ENCODE results near the gene CD247.

Gene CD247

GRCh38 chr1:167479331-167479979 lies 38.9 kb downstream of the CD247 start:
- DNase-seq (ENCODE audit: low spot score in 2 of 2) (no peak), ATAC-seq (ENCODE audit: low read depth) (no peak)
- H3K4me3 Mint-ChIP-seq, result no peak overlapping the region
- H3K36me3 Mint-ChIP-seq, result no peaks in the 10 kb centered on the region
- peaks cover 16% of the 10 kb centered on the region for H3K27me3 Mint-ChIP-seq
- no peaks in the 10 kb centered on the region for H3K4me1 Mint-ChIP-seq
- H3K9me3 Mint-ChIP-seq, result no peaks in the 10 kb centered on the region
- no peak overlapping the region for H3K27ac Mint-ChIP-seq

GRCh38 chr1:167477986-167478385 lies 40.3 kb downstream of the CD247 start:
- Mint-ChIP-seq H3K4me1 (no peaks in the 10 kb centered on the region), H3K9me3 (no peaks in the 10 kb centered on the region), H3K4me3 (no peak overlapping the region), H3K27me3 (peaks cover 19% of the 10 kb centered on the region), H3K36me3 (no peaks in the 10 kb centered on the region), H3K27ac (no peak overlapping the region)
- DNase-seq (ENCODE audit: low spot score in 2 of 2), result no peak
- ATAC-seq (ENCODE audit: low read depth), result no peak

DNA sequence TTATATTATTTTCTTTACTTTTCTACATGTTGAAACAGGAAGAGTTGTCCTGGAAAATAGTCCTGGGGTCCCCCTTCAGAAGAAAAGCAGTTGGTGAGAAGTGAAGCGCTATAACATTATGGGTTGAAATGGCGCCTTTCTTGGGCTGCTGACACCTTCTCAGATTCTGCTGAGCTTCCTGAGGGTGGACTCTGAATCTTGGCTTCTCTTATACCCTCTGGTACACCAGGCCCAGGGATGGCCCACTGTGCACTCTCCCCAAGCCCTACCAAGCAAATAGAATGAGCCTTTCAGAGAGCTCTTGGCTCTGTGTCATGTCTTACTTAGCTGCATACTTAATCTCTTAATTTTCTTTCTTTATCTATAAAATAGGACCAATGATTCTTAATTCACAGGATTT lies 42.3 kb downstream of the CD247 start:
- Mint-ChIP-seq H3K4me1 (no peaks in the 10 kb centered on the region), H3K27ac (no peak overlapping the region), H3K4me3 (no peak overlapping the region), H3K27me3 (peaks cover 16% of the 10 kb centered on the region), H3K36me3 (no peaks in the 10 kb centered on the region), H3K9me3 (no peaks in the 10 kb centered on the region)
- ATAC-seq (ENCODE audit: low read depth) (no peak), DNase-seq (ENCODE audit: low spot score in 2 of 2) (no peak)

DNA sequence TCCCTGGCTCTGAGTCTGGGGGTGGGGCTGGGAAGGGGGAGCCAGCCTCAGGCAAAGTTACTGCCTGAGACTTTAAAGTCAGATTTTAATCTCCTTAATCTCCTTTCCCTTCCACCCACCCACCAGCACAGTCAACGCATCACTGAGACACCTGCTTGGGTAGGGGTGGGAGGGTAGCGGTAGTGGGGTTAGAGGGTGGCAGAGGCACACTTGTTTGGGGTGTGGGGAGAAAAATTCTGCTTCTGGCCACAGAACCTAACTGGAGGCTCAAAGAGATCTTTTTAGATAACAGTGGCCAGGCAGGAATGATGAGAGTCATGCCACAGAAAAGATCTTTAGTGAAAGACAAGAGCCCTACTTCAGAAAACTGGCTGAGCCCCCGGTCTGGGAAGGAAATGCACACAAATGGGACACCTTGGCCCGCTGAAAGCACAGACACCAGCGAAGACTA lies 44.1 kb downstream of the CD247 start:
- no peak overlapping the region for H3K4me3 Mint-ChIP-seq
- H3K27me3 Mint-ChIP-seq, result peaks cover 12% of the 10 kb centered on the region
- H3K9me3 Mint-ChIP-seq, result no peaks in the 10 kb centered on the region
- ATAC-seq (ENCODE audit: low read depth), result no peak
- H3K36me3 Mint-ChIP-seq, result no peaks in the 10 kb centered on the region
- no peak overlapping the region for H3K27ac Mint-ChIP-seq
- DNase-seq (ENCODE audit: low spot score in 2 of 2), result no peak
- no peaks in the 10 kb centered on the region for H3K4me1 Mint-ChIP-seq

DNA sequence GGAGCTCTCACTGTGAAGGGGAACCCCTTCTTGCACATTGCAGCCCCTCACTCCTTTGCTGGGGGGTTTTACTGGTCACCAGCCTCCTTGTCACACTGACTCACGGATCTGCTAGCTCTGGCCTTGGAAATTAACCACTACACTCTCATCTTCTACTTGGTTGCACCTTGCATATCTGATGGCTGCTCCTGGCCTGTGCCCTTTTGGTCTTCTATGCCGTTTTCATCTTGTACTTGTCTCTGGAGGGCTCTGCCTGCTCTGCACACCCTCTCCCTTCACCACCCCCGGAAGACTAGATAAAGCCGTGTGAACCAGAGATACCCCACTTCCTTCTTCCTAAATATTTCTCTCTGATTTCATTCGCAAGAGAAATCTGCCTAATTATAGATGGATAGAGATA lies 44.6 kb downstream of the CD247 start:
- Mint-ChIP-seq H3K36me3 (no peaks in the 10 kb centered on the region), H3K27me3 (peaks cover 12% of the 10 kb centered on the region), H3K27ac (no peak overlapping the region), H3K4me1 (no peaks in the 10 kb centered on the region), H3K9me3 (no peaks in the 10 kb centered on the region), H3K4me3 (no peak overlapping the region)
- DNase-seq (ENCODE audit: low spot score in 2 of 2) (no peak), ATAC-seq (ENCODE audit: low read depth) (no peak)

DNA sequence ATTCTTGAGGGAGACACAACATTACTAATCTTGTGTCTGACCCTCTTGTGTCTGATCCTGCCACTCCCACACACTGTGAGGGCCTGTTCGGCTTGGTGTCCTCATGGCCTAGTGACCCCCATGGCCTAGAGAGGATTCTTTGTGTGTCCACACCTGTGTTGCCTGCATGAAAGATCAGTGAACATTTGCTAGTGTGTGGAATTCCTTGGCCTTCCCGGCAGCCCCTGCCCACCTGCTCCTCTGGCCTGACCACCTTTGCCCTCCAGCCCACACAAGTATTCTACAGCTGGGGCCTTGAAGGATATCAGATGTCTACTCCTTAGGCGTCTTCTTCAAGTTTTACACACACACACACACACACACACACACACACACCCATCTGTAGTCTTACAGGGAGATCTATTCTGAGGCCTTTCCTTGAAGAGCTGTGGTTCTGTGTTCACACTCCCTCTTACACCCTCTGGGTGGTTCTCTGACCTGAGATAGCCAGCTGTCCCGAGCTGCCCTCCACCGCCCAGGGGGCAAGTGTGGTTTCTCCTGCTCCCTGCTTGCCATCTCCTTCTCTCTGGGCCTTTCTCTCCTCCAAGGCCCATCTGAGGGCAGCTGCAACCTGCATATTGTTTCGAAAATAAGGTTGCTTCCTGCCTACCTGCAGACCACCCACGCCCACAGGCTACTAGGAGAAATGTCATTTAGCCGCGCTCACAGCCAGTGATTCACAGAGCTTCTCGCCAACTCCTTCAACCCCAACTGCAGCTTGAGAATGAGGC lies 45.4 kb downstream of the CD247 start:
- Mint-ChIP-seq H3K4me3 (no peak overlapping the region), H3K9me3 (no peaks in the 10 kb centered on the region), H3K4me1 (no peaks in the 10 kb centered on the region), H3K36me3 (no peaks in the 10 kb centered on the region), H3K27me3 (peaks cover 12% of the 10 kb centered on the region), H3K27ac (no peak overlapping the region)
- ATAC-seq (ENCODE audit: low read depth) (no peak), DNase-seq (ENCODE audit: low spot score in 2 of 2) (no peak)

DNA sequence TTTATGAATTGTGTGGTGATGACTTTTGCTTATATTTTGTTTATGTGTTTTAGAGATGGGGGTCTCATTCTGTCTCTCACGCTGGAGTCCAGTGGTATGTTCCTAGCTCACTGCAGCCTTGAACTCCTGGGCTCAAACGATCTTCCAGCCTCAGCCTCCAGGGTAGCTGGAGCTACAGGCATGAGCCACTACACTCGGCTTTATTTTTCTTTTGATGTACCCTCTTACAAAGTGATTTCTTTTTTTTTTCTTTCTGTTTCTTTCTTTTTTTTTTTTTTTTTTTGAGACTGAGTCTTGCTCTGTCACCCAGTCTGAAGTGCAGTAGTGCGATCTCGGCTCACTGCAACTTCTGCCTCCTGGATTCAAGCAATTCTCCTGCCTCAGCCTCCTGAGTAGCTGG lies 46.8 kb downstream of the CD247 start:
- ATAC-seq (ENCODE audit: low read depth) (no peak), DNase-seq (ENCODE audit: low spot score in 2 of 2) (no peak)
- Mint-ChIP-seq H3K36me3 (no peaks in the 10 kb centered on the region), H3K9me3 (no peaks in the 10 kb centered on the region), H3K4me3 (no peak overlapping the region), H3K27me3 (peaks cover 10% of the 10 kb centered on the region), H3K27ac (no peak overlapping the region), H3K4me1 (no peaks in the 10 kb centered on the region)

DNA sequence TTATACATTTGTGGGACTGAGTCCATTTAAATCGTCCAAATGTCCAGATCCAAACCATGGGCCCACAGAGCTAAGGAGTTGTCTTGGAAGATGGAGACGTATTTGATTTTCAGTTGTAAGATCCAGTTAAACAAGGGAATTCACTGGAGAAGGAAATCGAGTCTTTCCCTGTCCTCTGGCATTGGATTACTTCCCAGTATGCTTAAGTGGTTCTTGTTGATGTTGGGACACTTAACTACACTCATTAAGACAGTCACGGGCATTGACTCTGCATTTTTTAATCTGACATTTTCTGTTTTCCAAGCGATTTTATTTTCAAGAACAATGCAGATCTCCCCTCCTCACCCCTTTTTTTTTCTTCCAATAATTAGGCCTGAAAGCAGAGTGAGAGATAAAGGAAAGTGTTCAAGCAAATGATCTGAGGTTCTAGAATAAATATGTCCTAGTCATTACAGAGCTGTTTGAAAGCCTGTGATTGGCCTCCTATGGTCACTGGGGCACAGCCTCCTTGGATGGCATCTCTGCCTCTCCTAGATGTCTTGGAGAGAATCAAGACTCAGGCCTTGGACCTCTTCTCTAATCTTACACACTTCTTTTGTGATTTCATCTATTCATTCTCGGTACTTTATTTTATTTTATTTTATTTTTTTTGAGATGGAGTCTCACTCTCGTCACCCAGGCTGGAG lies 48.9 kb downstream of the CD247 start:
- peaks cover 2% of the 10 kb centered on the region for H3K4me1 Mint-ChIP-seq
- DNase-seq (ENCODE audit: low spot score in 2 of 2) (no peak), ATAC-seq (ENCODE audit: low read depth) (no peak)
- H3K4me3 Mint-ChIP-seq, result no peak overlapping the region
- H3K27ac Mint-ChIP-seq, result no peak overlapping the region
- H3K36me3 Mint-ChIP-seq, result no peaks in the 10 kb centered on the region
- no peaks in the 10 kb centered on the region for H3K9me3 Mint-ChIP-seq
- peaks cover 3% of the 10 kb centered on the region for H3K27me3 Mint-ChIP-seq

- no peaks in the 10 kb centered on the region for H3K36me3 Mint-ChIP-seq
- H3K4me1 Mint-ChIP-seq, result peaks cover 2% of the 10 kb centered on the region
These were observed 50.6 kb downstream of the CD247 start for GRCh38 chr1:167467752-167468151.

GRCh38 chr1:167467126-167467710 lies 51.1 kb downstream of the CD247 start:
- DNase-seq (ENCODE audit: low spot score in 2 of 2) (no peak), ATAC-seq (ENCODE audit: low read depth) (no peak)
- no peak overlapping the region for H3K4me3 Mint-ChIP-seq
- no peak overlapping the region for H3K27ac Mint-ChIP-seq
- H3K27me3 Mint-ChIP-seq, result no peaks in the 10 kb centered on the region
- no peaks in the 10 kb centered on the region for H3K36me3 Mint-ChIP-seq
- H3K9me3 Mint-ChIP-seq, result no peaks in the 10 kb centered on the region
- H3K4me1 Mint-ChIP-seq, result peaks cover 2% of the 10 kb centered on the region

More at GRCh38 chr1:167467752-167468151, 50.6 kb downstream of the CD247 start:
- Mint-ChIP-seq H3K27ac (no peak overlapping the region), H3K9me3 (no peaks in the 10 kb centered on the region), H3K4me3 (no peak overlapping the region), H3K27me3 (no peaks in the 10 kb centered on the region)
- no peak for ATAC-seq (ENCODE audit: low read depth)
- DNase-seq (ENCODE audit: low spot score in 2 of 2), result no peak

GRCh38 chr1:167465743-167466142 lies 52.6 kb downstream of the CD247 start:
- H3K27ac Mint-ChIP-seq, result no peak overlapping the region
- H3K36me3 Mint-ChIP-seq, result no peaks in the 10 kb centered on the region
- no peaks in the 10 kb centered on the region for H3K27me3 Mint-ChIP-seq

DNA sequence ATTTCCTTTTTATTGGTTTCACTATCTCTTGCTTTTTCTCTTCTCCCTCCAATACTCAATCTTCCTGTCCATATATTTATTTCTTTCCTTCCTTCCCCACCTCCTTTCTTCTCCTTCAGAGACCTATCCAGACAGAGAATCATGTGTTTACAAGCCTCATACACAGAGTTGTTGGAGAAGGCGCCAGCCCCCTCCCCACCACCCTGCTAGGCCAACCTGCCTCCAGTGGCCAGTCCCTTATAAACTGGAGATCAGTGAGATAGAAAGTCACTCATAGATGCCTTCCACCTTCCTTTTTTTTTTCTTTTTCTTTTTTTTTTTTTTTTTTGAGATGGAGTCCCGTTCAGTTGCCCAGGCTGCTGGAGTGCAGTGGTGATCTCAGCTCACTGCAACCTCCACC lies 53.3 kb downstream of the CD247 start:
- H3K27ac Mint-ChIP-seq, result no peak overlapping the region
- no peaks in the 10 kb centered on the region for H3K36me3 Mint-ChIP-seq
- H3K27me3 Mint-ChIP-seq, result no peaks in the 10 kb centered on the region
- H3K4me3 Mint-ChIP-seq, result no peak overlapping the region
- ATAC-seq (ENCODE audit: low read depth) (no peak), DNase-seq (ENCODE audit: low spot score in 2 of 2) (no peak)
- H3K4me1 Mint-ChIP-seq, result peaks cover 2% of the 10 kb centered on the region
- H3K9me3 Mint-ChIP-seq, result no peaks in the 10 kb centered on the region

More at GRCh38 chr1:167465743-167466142, 52.6 kb downstream of the CD247 start:
- Mint-ChIP-seq H3K9me3 (no peaks in the 10 kb centered on the region), H3K4me3 (no peak overlapping the region), H3K4me1 (peaks cover 2% of the 10 kb centered on the region)
- DNase-seq (ENCODE audit: low spot score in 2 of 2) (no peak), ATAC-seq (ENCODE audit: low read depth) (no peak)

DNA sequence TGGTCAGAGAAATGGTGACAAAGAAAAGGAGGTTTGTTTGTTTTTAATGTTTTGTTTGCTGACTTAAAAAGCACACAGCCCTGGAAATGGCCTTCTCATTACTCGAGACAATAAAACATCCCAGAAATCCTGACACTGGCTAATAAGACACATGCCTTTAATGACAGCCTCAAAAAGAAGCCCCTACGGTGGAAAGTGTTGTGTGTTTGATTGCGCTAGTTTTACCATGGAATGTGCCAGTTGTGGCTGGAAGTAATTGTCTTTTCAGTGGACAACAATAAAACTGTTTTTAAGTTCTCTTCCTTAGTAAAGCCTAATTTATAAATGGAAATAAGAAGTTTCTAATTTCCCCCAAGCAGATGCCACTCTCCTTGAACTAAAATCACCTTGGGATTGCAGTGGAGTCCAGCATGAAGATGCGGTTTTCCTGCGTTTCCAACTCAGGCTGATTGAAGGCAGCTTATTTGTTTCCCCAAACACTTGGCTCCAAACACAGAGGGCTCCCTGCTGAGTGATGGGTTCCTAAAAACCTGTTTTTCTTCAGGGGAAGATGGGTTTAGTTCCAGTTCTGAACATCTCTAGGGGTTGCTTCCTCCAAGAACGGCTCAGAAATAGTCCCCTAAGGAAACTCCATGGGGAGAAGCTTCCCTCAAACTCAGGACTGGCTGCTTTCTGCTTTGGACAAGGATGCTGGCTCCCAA lies 54.3 kb downstream of the CD247 start:
- ATAC-seq (ENCODE audit: low read depth) (no peak), DNase-seq (ENCODE audit: low spot score in 2 of 2) (no peak)
- Mint-ChIP-seq H3K27ac (no peak overlapping the region), H3K4me3 (no peak overlapping the region), H3K27me3 (no peaks in the 10 kb centered on the region), H3K4me1 (peaks cover 2% of the 10 kb centered on the region), H3K36me3 (no peaks in the 10 kb centered on the region), H3K9me3 (no peaks in the 10 kb centered on the region)

DNA sequence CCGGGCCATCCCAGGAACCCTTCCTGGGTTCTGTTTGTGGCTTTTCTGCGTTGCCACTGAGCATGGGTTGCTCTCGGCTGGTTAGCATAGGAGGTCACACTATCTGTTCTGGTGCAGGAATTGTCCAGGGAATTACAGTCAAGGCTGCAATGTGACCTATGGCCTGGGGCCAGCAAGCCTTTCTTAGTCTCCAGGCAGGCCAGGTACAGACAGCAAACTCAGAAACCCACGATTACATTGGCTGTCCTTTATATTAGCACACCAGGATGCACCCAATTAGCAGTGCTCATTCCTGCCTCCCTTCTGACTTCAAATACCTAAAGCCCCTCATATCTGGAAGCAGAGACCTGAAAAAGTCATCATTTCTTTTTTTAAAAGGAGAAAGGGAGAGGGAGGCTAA lies 55.2 kb downstream of the CD247 start:
- Mint-ChIP-seq H3K36me3 (no peaks in the 10 kb centered on the region), H3K4me1 (peaks cover 2% of the 10 kb centered on the region), H3K27ac (no peak overlapping the region), H3K9me3 (no peaks in the 10 kb centered on the region), H3K4me3 (no peak overlapping the region), H3K27me3 (no peaks in the 10 kb centered on the region)
- ATAC-seq (ENCODE audit: low read depth) (no peak), DNase-seq (ENCODE audit: low spot score in 2 of 2) (no peak)

All from memory B cell (primary cell).